Esophagus squamous epithelium (tissue), 4 donors: ENCODE measurements around the gene PRPS1.

Experiments
- POLR2A ChIP-seq, 4 donors: fragments of 450-650 bp; IDR thresholded peaks; one replicate each; pipeline ENCODE4 v1.6.1; 2017; ENCODE audit warnings: antibody characterized with exemption in 4 of 4, mild to moderate bottlenecking in 4 of 4, moderate library complexity in 3 of 4
- TF ChIP-seq, protein P1 (sequence below), 6 experiments: fragments of 450-650 bp in 4 of 6; fragments of 200-600 bp in 2 of 6; sonication (generic) in 2 of 6; IDR thresholded peaks; one replicate each; pipeline ENCODE4 v1.5.1; 2016 to 2019; ENCODE audit warnings: antibody characterized with exemption in 6 of 6, mild to moderate bottlenecking in 4 of 6, moderate library complexity in 4 of 6

DNA sequence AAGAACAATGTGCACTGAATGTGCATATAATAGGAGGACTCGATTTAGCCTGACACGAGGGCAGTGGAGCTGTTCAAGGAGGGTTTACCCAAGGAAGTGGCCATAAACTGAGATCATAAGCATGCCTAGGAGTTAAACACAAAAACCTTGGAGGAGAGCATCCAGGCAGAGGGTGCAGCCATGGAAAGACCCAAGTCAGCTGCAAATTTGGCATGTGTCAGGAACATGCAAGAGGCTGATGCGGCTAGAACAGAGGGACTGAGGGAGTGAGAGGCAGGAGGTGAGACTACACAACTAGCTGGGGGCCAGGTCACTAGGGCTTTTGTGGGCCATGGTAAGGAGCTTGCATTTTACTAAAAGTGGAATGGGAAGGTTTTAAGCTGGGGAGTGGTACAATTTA, 55.6 kb downstream of the PRPS1 start:
- TF ChIP-seq POLR2A (IDR thresholded peaks at IDR 0.05) = no peak
- TF ChIP-seq, protein P1, sequence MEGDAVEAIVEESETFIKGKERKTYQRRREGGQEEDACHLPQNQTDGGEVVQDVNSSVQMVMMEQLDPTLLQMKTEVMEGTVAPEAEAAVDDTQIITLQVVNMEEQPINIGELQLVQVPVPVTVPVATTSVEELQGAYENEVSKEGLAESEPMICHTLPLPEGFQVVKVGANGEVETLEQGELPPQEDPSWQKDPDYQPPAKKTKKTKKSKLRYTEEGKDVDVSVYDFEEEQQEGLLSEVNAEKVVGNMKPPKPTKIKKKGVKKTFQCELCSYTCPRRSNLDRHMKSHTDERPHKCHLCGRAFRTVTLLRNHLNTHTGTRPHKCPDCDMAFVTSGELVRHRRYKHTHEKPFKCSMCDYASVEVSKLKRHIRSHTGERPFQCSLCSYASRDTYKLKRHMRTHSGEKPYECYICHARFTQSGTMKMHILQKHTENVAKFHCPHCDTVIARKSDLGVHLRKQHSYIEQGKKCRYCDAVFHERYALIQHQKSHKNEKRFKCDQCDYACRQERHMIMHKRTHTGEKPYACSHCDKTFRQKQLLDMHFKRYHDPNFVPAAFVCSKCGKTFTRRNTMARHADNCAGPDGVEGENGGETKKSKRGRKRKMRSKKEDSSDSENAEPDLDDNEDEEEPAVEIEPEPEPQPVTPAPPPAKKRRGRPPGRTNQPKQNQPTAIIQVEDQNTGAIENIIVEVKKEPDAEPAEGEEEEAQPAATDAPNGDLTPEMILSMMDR (IDR thresholded peaks at IDR 0.05) = no peak
